OCI-LY1 (cell line): ENCODE results near the gene SCIN.

Source experiments
- CTCF ChIP-seq: fragments of 200-600 bp; sonication (generic), shearing (Covaris generic); IDR thresholded peaks from 2 replicates; pipeline ENCODE4 v1.5.1; 2017; ENCODE audit warnings: mild to moderate bottlenecking, antibody characterized with exemption, low read length, moderate library complexity, mixed read lengths
- EZH2 ChIP-seq: fragments of 200-600 bp; sonication (generic), shearing (Covaris generic); IDR thresholded peaks from 2 replicates; pipeline ENCODE4 v1.8.0; 2017; ENCODE audit warnings: borderline replicate concordance, mixed run types, mild to moderate bottlenecking, antibody characterized with exemption, low read length, moderate library complexity, mixed read lengths

DNA sequence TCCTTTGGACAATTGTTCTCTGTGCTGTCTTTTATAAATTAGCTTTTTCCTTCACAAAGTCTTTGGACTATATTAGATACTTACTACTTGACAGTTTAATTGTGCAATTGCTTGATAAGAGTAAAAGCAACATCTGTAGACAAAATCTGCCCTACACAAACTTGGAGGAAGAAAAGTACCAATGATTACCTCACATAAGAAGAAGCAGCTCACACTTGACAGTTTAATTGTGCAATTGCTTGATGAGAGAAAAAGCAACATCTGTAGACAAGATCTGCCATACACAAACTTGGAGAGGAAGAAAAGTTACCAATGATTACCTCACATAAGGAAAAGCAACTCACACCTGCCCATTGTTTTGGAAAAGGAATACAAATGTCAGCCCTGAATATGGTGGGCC, 17.1 kb upstream of the SCIN start:
- TF ChIP-seq CTCF (no peak), EZH2 (no peak)
